SK-N-SH (cell line): Measurements from ENCODE around the gene ELOVL6.

Experiments
- CHD2 ChIP-seq: fragments of 150-350 bp; IDR thresholded peaks from 2 replicates; pipeline ENCODE4 v1.6.1; 2018; ENCODE audit warnings: low read length; ENCODE audit not compliant: partially characterized antibody
- CTCF ChIP-seq: fragments of 200-600 bp; sonication (generic); IDR thresholded peaks from 2 replicates; pipeline ENCODE4 v1.6.1; 2017; ENCODE audit warnings: antibody characterized with exemption, mild to moderate bottlenecking, moderate library complexity
- EP300 ChIP-seq, 2 experiments: IDR thresholded peaks; 2 replicates each; pipeline versions ENCODE4 v1.4.0 to v1.6.1; 2012; ENCODE audit warnings: borderline replicate concordance in 1 of 2, low read depth in 1 of 2, low read length in 1 of 2
- GABPA ChIP-seq: IDR thresholded peaks from 2 replicates; pipeline ENCODE4 v1.4.0; 2012; ENCODE audit warnings: low read depth, mild to moderate bottlenecking
- POLR2AphosphoS5 ChIP-seq: IDR thresholded peaks from 2 replicates; pipeline ENCODE4 v1.6.1; 2012; ENCODE audit warnings: low read depth, low read length
- SIN3A ChIP-seq: IDR thresholded peaks from 2 replicates; pipeline ENCODE4 v1.6.1; 2012; ENCODE audit warnings: low read depth, mild to moderate bottlenecking, low read length, moderate library complexity, borderline replicate concordance
- TEAD4 ChIP-seq: IDR thresholded peaks from 2 replicates; pipeline ENCODE4 v1.4.0; 2012; ENCODE audit warnings: mild to moderate bottlenecking, borderline replicate concordance; ENCODE audit not compliant: insufficient read depth
- USF2 ChIP-seq: fragments of 150-350 bp; IDR thresholded peaks from 2 replicates; pipeline ENCODE4 v1.6.1; 2017; ENCODE audit warnings: antibody characterized with exemption, low read length, low read depth, borderline replicate concordance
- YY1 ChIP-seq: IDR thresholded peaks from 2 replicates; pipeline ENCODE4 v1.4.0; 2012; ENCODE audit warnings: low read depth, mild to moderate bottlenecking
- ZBTB33 ChIP-seq: IDR thresholded peaks from 2 replicates; pipeline ENCODE4 v1.4.0; 2012; ENCODE audit warnings: low read depth, borderline replicate concordance
- TF ChIP-seq, protein P1 (sequence below): IDR thresholded peaks from 2 replicates; pipeline ENCODE4 v1.4.0; 2012; ENCODE audit warnings: low read depth, borderline replicate concordance
- TF ChIP-seq, protein P2 (sequence below): IDR thresholded peaks from 2 replicates; pipeline ENCODE4 v1.4.0; 2012; ENCODE audit warnings: low read depth

- TF ChIP-seq YY1 (no peak), POLR2AphosphoS5 (no peak), CTCF (no peak), CHD2 (no peak), GABPA (no peak), ZBTB33 (no peak), SIN3A (no peak), EP300 (IDR thresholded peaks at IDR 0.05; ENCODE audit: borderline replicate concordance in 1 of 2, low read depth in 1 of 2, low read length in 1 of 2) (no peak), USF2 (no peak), TEAD4 (no peak)
- TF ChIP-seq, protein P1, sequence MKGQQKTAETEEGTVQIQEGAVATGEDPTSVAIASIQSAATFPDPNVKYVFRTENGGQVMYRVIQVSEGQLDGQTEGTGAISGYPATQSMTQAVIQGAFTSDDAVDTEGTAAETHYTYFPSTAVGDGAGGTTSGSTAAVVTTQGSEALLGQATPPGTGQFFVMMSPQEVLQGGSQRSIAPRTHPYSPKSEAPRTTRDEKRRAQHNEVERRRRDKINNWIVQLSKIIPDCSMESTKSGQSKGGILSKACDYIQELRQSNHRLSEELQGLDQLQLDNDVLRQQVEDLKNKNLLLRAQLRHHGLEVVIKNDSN: no peak
- TF ChIP-seq, protein P2, sequence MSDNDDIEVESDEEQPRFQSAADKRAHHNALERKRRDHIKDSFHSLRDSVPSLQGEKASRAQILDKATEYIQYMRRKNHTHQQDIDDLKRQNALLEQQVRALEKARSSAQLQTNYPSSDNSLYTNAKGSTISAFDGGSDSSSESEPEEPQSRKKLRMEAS: no peak
These were observed 137.3 kb downstream of the ELOVL6 start for GRCh38 chr4:110061076-110061475.
